Activated CD4-positive, alpha-beta T cell treated with anti-CD3 and anti-CD28 coated beads, Interleukin-2, amount 50 U/mL, for 24 hours (primary cell): ENCODE data around the gene COQ8A.

Source experiments
- DNase-seq, 2 donors: peaks; one replicate each; pipeline ENCODE4 v3.0.0-alpha.2; 2020; ENCODE audit warnings: low read depth in 1 of 2, low spot score in 1 of 2

Gene COQ8A

DNA sequence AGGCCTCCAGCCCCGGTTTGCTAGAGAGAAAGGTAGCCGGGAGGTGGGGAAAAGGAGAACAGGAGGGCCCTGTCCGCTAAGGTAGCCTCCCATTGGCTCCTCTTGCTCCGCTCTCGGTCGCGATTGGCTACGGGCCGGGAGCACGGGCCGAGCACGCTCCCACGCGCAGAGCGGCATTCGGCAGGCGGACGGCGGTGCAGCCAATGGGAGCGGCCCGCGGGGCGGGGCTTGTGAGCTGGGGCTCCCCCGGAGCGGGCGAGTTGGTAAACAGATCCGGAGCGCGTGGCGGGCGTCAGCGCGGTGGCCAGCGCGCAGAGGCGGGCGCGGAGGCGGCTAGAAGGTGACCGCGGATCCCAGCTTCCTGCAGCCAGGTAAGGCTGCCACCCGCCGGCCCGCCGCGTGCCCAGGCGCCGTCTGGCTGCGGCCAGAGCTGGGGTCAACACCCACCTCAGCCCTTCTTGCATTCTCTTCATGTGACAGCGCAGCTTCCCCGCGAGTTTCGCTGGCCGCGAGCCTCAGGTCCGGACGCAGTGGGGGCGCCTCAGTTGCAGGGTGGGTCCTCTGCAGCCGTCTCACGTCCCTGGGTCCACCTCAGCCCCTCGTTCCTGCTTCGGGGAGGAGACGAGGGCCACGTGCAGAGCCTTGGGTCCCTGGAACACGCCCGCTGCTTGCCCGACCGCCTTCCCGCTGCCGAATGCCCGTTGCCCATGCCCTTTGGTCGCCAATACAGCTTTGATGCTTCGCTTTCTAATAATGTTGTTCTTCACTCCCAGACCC, at the start of gene COQ8A:
TSS of gene COQ8A (plus strand) at position 266 of the 777 bp plus-strand sequence. CDS start 21,092 bp downstream, outside the sequence.
- peak; percentile 95 to 98 for DNase-seq

DNA sequence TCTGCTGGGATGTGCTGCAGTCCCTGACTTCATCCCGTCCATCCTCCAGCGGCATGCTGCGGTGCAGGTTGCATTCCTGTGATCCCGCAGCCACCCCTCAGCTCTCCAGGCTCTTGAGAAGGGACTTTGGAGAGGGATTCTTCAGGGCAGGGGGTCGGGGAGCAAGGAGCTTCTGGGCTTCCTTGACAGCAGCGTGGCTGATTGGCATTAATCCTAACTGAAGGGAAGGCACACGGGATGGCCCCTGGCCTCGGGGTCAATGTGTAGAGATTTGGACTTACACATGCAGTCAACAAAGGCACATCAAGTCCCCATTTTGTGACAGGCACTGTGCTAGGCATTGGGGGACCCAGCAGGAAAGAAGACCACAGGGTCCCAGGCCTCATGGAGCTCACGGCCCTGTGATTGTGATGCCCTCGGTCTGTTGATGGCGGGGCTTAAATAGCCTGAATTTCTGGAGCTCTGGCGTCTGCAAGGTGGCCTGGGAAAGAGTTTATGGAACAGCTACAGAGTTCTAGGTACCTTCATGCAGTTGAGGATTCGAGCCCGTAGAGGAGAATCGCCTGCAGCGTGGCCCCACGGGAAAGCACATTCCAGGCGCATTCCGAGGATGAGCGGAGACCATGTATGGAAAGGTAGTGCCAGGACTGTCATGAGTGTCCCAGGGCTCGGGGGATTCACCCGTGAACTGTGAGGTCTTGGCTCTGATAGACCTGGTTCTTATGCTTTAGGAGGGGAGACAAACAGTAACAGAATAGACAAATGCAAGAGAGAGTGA, 49.6 kb upstream of the COQ8A start:
- DNase-seq = no peak

DNA sequence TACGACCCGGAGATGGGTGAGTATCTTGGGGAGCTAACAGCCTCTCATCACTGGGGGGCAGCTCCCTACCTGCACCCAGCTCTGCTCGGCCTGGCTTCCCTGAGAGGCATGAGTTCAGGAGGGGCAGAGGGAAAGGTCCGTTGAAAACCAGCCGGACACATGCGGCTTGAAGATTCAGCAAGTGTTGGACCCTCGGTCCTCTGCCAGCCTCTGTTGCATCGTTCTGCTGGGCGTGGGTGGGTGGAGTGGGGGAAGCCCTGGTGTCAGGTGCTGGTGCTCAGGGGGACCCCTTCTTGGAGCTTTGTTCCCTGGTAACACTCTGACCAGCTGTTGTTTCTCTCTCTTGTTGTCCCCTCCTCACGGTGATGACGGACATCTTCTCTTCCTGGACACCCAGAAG, 48.7 kb upstream of the COQ8A start:
- no peak for DNase-seq

DNA sequence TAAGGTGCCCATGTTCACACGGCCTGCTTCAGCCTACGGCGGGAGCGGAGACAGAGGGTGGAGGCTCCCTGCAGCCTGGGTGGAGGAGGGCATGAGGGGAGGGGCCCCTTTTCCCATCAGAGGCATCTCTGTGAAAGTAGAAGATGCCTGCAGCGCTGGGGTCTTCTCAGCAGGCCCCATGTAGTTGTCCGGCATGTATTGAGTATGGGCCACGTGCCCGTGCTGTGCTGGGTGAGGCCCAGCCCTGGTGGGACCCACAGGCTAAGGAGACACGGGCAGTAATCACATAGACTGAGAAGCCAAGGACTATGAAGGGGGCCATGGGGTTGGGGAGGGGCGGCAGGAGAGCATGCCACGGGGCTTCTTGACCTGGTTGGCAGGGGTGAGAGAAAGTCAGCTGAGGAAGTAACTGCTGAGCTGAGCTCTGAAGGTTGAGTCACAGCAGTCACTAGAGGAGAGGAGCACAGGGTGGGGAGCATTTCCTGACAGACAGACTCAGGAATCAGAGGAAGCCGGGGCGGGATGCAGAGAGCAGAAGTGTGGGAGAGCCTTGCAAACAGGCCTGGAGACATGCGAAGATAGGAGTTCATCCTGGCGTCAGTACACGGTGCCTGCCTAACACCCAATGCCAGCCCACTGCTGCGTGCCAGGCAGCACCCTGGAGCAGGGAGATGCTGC, 48.1 kb upstream of the COQ8A start:
- DNase-seq = no peak

DNA sequence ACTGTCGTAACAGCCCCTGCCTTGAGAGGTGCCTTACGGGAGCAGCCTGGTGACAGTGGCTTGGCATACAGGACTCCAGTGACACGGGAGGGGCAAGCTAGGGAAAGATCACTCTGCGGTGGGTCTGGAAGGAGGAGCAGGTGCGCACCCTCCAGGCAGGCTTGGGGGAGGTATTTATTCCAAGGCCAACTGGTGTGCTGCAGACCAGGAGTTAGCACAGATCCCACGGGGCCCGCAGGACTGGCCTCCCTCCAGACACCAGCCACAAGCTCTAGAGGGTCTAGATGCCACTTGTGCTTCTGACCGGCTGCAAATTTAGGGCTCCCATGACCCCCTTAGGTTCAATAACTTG, 47.6 kb upstream of the COQ8A start:
- DNase-seq = no peak

DNA sequence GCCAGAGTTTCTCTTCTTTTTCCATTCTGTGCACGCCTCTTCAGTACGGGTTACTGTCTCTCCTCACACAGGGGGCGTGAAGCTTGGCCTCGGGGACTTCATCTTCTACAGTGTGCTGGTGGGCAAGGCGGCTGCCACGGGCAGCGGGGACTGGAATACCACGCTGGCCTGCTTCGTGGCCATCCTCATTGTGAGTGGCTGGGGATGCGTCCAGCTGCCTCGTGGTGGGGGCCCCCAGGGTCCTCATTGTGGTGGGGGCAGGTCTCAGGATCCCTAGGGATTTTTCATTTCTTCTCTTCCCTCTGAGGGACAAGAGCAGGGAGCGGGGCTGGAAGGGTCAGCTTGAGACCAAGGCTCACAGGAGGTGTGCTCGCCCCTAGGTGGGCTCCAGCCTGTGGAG, 46.2 kb upstream of the COQ8A start:
- DNase-seq = no peak

DNA sequence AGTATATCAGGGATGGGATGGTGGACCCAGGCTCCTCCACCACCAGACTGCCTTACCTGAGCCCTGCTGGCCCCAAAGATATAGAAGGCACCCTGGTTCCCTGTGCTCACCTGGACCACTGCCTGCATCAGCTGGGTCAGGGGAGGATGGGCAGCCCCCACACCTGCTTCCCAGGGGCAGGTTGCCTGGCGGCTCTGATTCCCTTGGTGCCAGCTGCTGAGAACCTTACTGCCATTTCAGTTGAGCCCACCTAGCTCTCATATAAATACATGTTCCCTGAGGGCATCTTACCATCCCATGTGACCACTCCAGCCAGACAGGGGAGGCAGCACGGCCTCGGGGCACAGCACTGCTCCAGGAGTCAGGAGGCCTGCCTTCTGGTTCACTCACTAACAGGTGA, 45.3 kb upstream of the COQ8A start:
- DNase-seq = no peak

DNA sequence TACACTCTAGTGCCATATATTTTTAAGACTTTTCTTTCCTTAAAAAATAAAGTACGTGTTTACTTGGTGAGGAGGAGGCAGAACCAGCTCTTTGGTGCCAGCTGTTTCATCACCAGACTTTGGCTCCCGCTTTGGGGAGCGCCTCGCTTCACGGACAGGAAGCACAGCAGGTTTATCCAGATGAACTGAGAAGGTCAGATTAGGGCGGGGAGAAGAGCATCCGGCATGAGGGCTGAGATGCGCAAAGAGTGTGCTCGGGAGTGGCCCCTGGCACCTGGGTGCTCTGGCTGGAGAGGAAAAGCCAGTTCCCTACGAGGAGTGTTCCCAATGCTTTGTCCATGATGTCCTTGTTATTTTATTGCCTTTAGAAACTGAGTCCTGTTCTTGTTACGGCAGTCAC, 44.5 kb upstream of the COQ8A start:
- no peak for DNase-seq

DNA sequence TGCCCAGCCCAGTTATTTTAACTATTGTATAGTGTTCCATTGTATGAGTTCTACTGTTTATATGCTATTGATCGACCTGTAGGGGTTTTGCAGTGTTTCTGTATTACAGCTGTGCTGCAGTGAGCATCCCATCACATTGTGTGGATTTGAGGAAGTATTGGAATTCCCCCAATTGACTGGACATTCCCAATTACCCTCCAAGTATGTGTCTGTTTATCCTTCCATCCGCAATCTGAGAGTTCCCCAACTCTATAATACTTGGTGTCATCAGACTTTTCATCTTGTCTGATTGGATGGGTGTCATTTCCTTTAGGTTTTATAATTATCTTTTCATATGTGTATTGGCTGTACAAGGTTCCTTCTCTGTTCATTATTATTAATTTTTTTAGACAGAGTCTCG, 41.8 kb upstream of the COQ8A start:
- DNase-seq = no peak

DNA sequence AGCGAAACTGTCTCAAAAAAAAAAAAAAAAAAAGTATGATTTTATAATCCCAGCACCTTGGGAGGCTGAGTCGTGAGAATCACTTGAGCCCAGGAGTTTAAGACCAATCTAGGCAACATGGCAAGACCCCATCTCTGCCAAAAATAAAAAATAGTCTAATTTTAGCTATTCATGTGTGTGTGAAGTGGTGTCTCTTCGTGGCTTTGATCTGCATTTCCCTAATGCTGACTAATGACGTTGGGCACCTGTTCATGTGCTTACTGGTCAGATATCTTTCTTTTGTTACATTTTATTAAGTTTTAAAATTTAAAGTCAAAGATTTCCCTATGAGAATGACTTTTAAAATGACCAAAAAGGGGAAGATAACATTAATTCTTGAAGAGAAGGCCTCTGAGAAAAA, 38.7 kb upstream of the COQ8A start:
- no peak for DNase-seq

DNA sequence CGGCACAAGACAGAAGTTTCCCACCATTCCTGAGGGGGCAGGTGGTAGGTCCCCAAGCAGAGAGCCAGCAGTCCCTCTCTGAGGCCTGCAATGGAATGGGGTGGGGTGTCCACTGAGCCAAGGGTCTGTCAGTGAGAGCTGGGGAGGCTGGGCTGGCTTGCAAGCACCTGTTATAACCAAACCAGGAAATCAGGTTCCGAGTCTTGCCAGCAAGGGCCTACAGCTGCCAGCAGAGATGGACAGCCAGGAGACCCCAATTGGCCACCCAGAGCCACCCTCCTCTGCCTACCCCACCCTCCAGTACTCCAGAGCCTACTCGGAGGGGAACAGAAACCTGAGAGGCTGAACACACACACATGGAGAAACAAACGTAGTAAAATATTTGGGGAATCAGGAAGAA, 37.5 kb upstream of the COQ8A start:
- no peak for DNase-seq

DNA sequence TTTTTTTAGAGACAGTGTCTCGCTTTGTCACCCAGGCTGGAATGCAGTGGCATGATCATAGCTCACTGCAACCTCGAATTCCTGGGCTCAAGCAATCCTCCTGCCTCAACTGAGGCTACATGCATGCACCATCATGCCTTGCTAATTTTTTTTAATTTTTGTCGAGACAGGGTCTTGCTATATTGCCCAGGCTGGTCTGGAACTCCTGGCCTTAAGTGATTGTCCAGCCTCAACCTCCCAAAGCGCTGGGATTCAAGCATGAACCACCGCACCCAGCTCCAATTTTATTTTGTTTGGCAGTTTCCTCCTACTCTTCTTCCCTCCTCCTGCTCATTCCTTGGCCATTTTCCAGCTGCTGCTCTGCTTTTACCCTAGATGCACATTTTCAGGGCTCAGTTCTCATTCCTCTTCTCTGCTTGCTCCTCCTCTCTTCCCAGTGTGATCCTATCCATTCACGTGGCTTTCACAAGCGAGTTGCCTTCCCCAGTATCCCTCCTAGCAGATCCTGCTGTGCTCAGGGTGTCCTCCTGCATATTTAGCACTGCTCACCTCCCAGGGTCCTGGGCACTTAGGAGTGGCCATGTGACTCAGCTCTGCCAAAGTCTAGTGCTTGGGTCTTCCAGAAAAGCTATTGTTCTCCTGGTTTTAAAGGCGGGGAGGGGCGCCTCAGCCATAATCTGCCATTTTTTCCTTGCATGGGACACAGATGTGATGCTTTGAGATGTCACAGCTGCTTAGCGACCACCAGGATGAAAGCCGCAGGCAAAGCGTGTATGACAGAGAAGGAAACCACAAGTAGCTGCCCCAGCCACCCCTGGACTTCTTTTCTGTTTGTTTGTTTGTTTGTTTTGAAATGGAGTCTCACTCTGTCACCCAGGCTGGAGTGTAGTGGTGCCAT, 36.0 kb upstream of the COQ8A start:
- DNase-seq = no peak

DNA sequence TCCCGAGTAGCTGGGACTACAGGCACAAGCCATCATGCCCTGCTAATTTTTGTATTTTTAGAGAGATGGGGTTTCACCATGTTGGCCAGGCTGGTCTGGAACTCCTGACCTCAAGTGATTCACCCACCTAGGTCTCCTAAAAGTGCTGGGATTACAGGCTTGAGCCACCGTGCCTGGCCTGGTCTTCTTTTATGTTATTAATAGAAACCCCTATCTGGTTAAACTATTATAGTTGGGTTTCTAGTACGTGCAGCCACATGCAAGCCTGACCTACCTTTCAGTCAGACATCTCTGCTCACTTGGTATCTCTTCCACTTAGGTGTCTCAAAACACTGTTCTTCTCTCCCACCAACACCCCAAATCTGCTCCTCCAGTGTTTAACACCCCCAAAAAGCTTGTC, 35.3 kb upstream of the COQ8A start:
- DNase-seq = no peak

DNA sequence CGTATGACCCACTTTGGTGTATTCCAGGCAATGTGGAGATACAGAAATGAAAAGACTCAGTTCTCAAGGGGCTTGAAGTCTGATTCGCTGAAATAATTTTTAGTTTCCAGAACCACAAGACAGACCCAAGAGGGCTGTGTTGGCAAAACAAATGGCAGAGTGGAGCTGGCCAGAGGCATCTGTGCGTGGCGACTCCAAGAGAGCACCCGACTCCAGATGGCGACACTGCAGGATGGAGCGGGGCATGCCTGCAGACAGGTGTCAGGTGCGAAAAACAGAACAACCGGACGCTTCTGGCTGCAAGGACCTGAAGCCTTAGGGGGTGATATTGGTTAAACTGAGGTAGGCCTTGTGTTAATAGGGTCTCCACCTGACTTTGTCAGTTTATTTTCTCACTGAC, 31.7 kb upstream of the COQ8A start:
- DNase-seq = no peak

DNA sequence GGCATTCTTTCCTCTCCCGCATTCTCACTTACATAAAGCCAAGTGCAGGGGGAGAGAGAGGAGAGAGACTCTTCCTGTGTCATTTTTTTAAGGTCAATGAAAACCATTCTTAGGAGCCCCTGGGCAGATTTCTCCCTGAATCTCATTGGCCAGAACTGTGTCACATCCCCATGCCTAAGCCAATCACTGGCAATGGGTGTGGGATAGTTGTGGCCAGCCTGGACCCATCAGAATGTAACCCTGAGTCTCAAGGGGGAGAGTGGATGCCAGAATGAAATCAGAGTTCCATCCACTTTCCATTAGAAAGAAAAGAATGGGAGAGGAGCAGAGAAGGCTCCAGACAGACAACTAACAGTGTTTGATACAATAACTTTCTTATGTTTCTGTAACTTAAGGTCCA, 31.2 kb upstream of the COQ8A start:
- DNase-seq = no peak

DNA sequence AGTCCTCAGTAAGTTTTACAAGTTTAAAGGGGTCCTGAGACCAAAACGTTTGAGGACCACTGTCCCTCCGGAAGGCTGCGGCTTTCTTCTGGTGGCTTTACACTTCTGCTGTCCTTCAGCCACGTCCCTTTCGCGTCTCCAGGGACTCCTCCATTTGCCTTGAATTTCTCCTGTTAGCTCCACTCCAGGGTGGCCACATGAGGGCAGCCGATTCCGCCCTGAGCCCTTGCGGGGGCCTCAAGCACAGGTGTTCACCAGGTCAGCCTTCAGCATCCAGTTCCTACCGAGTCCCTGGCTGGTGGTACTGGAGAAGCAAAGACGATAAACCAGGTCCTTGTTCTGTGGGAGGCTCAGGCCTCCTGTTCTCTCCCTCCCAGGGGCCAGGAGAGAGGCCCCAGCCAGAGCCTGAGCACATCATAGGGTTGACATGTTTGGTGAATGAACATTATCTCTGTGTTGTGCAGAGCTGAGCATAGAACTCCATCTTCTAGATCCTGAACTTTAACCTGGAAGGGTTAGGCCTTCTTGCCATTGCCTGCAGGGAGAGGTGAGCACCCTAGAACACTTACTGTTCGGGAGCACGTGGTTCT, 27.4 kb upstream of the COQ8A start:
- peak; percentile 3 to 26 for DNase-seq

DNA sequence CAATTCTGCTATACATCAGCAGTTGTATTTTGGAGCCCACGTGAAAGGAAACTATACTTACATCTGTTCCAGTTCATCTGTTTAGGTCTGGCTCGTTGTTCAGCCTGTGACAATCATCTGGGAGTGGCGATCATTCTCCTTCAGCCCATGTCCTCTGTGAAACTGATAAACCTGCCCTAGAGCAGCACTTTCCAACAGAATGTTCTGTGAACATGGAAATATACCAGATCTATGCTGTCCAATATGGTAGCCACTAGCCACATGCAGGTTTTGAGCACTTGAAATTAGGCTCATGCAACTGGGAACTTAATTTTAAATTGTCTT, 24.5 kb upstream of the COQ8A start:
- no peak for DNase-seq

DNA sequence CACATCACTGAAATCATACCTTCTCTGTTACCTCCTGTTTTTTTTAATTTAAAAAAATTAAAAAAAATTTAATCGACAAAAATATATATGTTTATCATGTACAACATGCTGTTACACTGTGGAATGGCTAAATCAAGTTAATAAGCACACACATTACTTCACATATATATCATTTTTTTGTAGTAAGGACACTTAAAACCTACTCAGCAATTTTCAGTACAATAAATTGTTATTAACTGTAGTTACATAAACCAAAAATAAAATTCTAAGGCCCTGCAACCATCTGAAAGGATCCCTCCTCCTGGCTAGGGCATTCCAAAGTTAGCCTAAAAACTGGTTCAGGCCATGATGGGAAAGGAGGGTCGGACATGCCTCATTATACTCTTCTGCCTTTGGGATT, 23.6 kb upstream of the COQ8A start:
- no peak for DNase-seq

DNA sequence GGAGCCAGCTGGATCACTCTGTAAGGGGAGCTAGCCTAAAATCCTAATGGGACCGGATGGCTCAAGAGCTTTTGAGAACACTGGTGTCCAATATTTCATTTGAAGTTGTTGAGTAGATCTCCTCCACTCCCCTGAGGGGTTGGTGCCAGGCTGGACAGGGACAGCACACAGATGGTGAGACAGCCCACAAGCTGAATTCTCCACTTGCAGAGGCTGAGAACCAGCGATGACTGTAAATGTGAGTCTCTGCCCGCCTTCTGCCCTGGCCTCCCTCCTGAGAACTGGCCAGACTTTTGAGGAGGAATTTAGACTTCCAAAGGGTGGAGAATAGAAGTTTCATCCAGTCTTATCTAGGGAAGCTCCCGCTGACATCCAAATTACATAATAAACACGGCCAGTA, 20.5 kb upstream of the COQ8A start:
- no peak for DNase-seq

DNA sequence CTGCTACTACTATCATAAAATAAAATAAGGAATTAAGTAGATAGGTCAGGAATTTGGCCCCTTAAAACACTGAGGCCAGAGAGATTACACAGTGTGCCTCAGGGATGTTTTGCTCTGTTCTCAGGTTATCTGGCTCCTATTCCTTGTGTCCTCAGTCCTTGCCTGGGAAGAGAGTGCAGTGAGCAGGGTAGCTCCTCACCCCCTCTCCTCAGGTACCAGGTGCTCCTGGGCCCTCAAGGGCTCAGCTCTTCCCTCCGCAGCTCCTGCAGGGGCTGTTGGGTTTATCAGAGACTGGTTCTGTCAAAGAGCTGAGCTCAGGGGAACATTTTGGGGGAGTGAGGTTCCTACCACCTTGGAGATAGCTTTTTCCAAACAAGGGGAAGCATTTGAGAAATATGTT, 20.1 kb upstream of the COQ8A start:
- no peak for DNase-seq

DNA sequence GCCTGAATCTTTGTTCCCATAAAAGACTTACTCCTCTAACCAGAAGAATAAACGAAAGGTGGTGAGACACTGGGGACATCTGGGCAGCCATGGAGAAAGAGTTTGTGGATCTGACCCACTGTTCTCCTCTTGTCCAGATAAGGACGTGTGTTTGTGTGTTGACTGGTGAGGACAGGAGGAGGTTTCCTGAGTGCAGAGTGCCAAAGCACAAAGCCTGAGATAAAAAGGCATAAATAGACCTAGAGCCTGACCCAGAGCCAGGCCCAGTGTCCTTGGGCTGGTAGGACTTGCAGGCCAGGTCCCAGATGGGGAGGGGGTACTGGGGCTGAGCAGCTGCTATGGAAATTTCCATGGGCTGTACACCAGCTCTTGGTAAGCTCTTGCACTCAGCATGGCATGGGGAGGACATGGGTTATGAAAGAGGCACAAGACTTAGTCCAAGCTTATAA, 19.6 kb upstream of the COQ8A start:
- DNase-seq = no peak
